GM12874 (cell line): ENCODE measurements around the gene MSRB1.

Experiments
- CTCF ChIP-seq: IDR thresholded peaks from 2 replicates; pipeline ENCODE4 v1.5.1; 2011; ENCODE audit warnings: low read depth, mild to moderate bottlenecking, control low read depth, low read length, moderate library complexity; ENCODE audit not compliant: insufficient read depth

MSRB1 gene

GRCh38 chr16:1971796-1972489 is 28.9 kb upstream of the MSRB1 start, which contains the start of gene TBL3:
TSS of gene TBL3 (plus strand) at chr16:1972053. CDS start at chr16:1972165, 112 bp downstream.
- TF ChIP-seq CTCF, result no peak

DNA sequence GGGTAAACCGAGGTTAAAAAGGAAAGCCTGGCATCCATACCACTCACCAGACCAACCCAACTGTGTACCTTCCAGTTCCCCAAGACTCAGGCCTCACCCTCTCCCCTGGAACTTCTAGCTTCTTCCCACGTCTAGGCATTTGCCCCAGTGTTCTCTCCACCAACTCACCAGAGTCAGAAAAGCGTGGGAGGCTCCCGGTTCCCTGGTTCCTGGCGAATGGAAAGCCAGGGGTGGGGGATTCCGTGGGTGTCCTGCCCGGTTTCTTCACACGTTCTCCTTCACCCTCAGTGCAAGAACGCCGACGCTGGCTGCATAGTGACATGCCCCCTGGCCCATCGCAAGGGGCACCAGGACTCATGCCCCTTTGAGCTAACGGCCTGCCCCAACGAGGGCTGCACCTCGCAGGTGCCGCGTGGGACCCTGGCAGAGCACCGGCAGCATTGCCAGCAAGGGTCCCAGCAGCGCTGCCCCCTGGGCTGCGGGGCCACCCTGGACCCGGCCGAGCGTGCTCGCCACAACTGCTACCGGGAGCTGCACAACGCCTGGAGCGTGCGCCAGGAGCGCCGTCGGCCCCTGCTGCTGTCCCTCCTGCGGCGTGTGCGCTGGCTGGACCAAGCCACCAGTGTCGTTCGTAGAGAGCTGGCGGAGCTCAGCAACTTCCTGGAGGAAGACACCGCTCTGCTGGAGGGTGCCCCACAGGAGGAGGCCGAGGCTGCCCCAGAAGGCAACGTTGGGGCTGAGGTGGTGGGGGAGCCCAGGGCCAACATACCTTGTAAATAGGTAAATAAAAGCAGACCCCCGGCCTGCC is 25.4 kb upstream of the MSRB1 start:
- TF ChIP-seq CTCF, result no peak

GRCh38 chr16:1966460-1966859 is 23.5 kb upstream of the MSRB1 start, which contains the start of gene RNF151:
TSS of gene RNF151 (plus strand) at chr16:1966856. CDS start at chr16:1966882, 26 bp downstream.
- no peak for TF ChIP-seq CTCF

GRCh38 chr16:1965396-1966001 is 22.5 kb upstream of the MSRB1 start:
- no peak for TF ChIP-seq CTCF

- TF ChIP-seq CTCF, result no peak
Observed at GRCh38 chr16:1964506-1965395, 21.8 kb upstream of the MSRB1 start, which contains the start of gene RPS2. TSS of gene RPS2 (minus strand) at chr16:1964826. CDS start at chr16:1964625, 201 bp downstream.

DNA sequence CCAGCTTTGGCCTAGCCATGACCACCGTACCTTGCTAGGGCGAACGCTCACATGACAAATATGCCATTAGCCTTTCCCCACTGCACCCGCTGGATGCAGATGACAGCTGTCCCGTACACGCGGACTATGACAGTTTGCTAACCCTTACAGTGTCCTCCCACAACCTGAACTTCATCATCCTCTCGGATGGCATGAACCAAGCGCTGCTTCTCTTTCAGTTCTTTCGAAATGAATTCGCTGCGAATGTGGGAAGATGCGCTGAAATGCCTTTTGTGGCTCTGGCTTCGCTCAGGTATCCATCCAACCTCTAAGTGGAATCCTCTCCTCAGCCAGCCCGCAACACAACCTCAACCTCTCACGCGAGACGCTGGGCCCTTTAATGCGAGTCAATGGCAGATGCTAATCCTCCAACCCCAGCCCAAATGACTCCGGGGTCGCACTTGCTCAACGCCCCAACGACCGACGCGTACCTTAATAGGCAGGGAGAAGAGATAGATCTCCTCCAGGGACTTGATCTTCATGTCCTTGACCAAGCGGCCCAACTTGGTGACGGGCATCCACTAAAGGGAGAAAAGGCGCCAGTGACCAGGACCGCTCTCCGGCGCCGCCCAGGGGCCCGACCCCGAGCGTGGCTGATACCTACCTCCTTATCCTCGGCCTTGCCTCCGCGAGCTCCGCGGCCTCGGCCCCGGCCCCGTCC is 21.0 kb upstream of the MSRB1 start:
- TF ChIP-seq CTCF, result peak; percentile 36; the same call in 1 of the 2 replicates
